SH-SY5Y (cell line): ENCODE results near the gene TMEM44.

ENCODE experiments used
- GATA2 ChIP-seq: IDR thresholded peaks from 2 replicates; pipeline ENCODE4 v1.6.1; 2011; ENCODE audit warnings: mild to moderate bottlenecking, low read depth, low read length
- GATA3 ChIP-seq: IDR thresholded peaks from 2 replicates; pipeline ENCODE4 v1.6.1; 2011; ENCODE audit warnings: low read depth, mild to moderate bottlenecking, low read length, moderate library complexity

GRCh38 chr3:194561306-194561974 is 71.8 kb downstream of the TMEM44 start:
- no peak for TF ChIP-seq GATA2
- no peak for TF ChIP-seq GATA3
